Omental fat pad (tissue), 4 donors: ENCODE data around the gene CCDC167. TPM values are rescaled to one million over a fixed set of nuclear protein-coding genes. Genes with fewer than 3 reads are reported as not detected.
"Not testable (repeated sequence)": the region's sequence is repeated elsewhere in the genome, so short reads cannot be mapped to it uniquely, and the experiment has no call there.

Experiments used
- ATAC-seq: fragments of 150-250 bp; one replicate; pipeline ENCODE4 v1.9.1; 2016; ENCODE audit warnings: mild to moderate bottlenecking, moderate library complexity; ENCODE audit not compliant: low FRiP score
- DNase-seq: peaks from one replicate; pipeline ENCODE4 v3.0.0-alpha.2; 2019; ENCODE audit warnings: low spot score
- total RNA-seq, 4 donors: library from RNA; depleted of rRNA; stranded (reverse); fragments of >200 nt; gene quantifications; one replicate each; pipeline ENCODE4 v1.1.0, GENCODE V29; 2016
- TF ChIP-seq, protein P1 (sequence below), 3 donors: fragments of 450-650 bp; IDR thresholded peaks; one replicate each; pipeline ENCODE4 v1.5.1; 2016 to 2017; ENCODE audit warnings: antibody characterized with exemption in 3 of 3, mild to moderate bottlenecking in 3 of 3, moderate library complexity in 2 of 3

The CCDC167 gene
- total RNA-seq, 4 donors from 2014 or later, result 16.0 to 24.0 (median 20.0) TPM

DNA sequence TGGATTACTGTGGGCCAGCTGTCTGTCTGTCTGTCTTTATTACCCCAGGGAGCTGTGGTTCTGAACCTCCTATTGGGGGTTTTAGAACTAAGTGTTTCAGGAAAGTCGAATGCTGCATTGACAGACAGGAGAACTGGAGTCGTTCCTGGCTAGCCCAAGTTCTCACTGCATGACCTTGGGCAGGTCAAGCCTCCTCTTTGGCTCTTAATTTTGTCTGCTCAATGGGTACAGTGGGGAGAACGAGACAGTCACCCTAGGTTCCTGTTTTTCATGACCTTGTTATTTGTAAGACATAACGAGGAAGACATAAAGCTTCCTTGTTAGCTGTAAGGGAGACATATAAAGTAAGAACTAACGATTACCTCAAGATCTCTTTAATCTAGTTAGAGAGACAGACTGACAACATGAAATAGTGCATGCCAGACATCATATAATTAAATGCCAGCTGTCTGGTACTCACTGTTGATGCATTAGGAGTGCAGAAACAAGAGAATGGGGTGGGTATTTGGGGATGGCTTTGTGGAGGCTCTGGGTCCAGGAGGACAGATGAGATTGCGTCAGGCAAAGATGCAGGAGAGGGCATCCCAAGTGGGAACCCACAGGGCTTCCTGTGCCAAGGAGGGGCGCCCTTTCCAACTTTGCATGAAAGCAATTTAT, 3.7 kb upstream of the CCDC167 start:
- TF ChIP-seq, protein P1, sequence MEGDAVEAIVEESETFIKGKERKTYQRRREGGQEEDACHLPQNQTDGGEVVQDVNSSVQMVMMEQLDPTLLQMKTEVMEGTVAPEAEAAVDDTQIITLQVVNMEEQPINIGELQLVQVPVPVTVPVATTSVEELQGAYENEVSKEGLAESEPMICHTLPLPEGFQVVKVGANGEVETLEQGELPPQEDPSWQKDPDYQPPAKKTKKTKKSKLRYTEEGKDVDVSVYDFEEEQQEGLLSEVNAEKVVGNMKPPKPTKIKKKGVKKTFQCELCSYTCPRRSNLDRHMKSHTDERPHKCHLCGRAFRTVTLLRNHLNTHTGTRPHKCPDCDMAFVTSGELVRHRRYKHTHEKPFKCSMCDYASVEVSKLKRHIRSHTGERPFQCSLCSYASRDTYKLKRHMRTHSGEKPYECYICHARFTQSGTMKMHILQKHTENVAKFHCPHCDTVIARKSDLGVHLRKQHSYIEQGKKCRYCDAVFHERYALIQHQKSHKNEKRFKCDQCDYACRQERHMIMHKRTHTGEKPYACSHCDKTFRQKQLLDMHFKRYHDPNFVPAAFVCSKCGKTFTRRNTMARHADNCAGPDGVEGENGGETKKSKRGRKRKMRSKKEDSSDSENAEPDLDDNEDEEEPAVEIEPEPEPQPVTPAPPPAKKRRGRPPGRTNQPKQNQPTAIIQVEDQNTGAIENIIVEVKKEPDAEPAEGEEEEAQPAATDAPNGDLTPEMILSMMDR (IDR thresholded peaks at IDR 0.05), result no peak
- no peak for DNase-seq
- no peak for ATAC-seq

- TF ChIP-seq, protein P1 (IDR thresholded peaks at IDR 0.05), result no peak
- DNase-seq (no peak), ATAC-seq (no peak)
Measured at GRCh38 chr6:37502703-37503291, 3.1 kb upstream of the CCDC167 start.

- DNase-seq, result no peak
- TF ChIP-seq, protein P1 (IDR thresholded peaks at IDR 0.05), result no peak
- no peak for ATAC-seq
Measured at GRCh38 chr6:37501632-37502491, 2.2 kb upstream of the CCDC167 start.

- DNase-seq, ATAC-seq: not testable (repeated sequence)
Measured at GRCh38 chr6:37500904-37501303, 1.2 kb upstream of the CCDC167 start.

DNA sequence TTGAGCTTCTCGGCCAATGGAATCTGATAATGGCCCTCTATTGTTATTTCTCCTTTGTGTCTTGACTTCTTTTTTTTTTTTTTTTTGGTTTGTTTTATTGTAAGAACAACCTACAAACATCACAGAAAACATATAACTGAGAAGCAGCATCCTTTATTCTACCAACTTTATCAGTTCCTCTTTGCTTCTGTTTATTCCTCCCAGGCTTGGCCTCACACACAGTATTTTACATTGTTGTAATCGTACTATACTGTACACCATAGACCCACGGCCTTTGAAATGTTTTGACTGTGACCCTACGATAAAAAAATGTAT, 558 bp upstream of the CCDC167 start:
- ATAC-seq (no peak), DNase-seq (no peak)
- TF ChIP-seq, protein P1 (IDR thresholded peaks at IDR 0.05), result no peak

GRCh38 chr6:37496951-37497885, 2.5 kb downstream of the CCDC167 start:
- DNase-seq (no peak), ATAC-seq (no peak)
- TF ChIP-seq, protein P1 (IDR thresholded peaks at IDR 0.05), result no peak
